ENCODE measurements around the gene QRICH2.

GRCh38 chr17:76253841-76254240 is 54.2 kb downstream of the QRICH2 start:
- TF ChIP-seq CTCF (conservative IDR thresholded peaks at IDR 0.05; ENCODE audit: low read length) (no peak), EZH2phosphoT487 (IDR thresholded peaks at IDR 0.05; ENCODE audit: borderline replicate concordance, low read depth, low read length) (no peak)
